Mesenchymal stem cell (in vitro differentiated cells and primary cell): ENCODE results near the gene CAMTA1.
A peak's percentile ranks its signal among the peaks of the same experiment; 100 is the strongest.

Source experiments
- DNase-seq: peaks from one replicate; pipeline ENCODE4 v3.0.0-alpha.2; 2013
- H2AFZ ChIP-seq: one replicate; pipeline ENCODE4 v1.6.1; 2013; ENCODE audit warnings: low read depth, mild to moderate bottlenecking, control low read depth, inconsistent platforms, low read length, moderate library complexity
- H2AK5ac ChIP-seq: 2 replicates; pipeline ENCODE4 v1.6.1; 2013; ENCODE audit warnings: low read length, moderate library complexity, mild to moderate bottlenecking, inconsistent platforms; ENCODE audit not compliant: severe bottlenecking
- H2BK120ac ChIP-seq: one replicate; pipeline ENCODE4 v1.6.1; 2013; ENCODE audit warnings: low read depth, mild to moderate bottlenecking, inconsistent platforms, low read length, moderate library complexity
- H2BK12ac ChIP-seq, 2 experiments: one replicate each; pipeline ENCODE4 v1.6.1; 2013; ENCODE audit warnings: inconsistent platforms in 2 of 2, low read length in 2 of 2, mild to moderate bottlenecking in 2 of 2, moderate library complexity in 2 of 2, control low read depth in 1 of 2
- H2BK15ac ChIP-seq: one replicate; pipeline ENCODE4 v1.6.1; 2013; ENCODE audit warnings: mild to moderate bottlenecking, low read depth, inconsistent platforms; ENCODE audit not compliant: poor library complexity, severe bottlenecking
- H2BK5ac ChIP-seq: 2 replicates; pipeline ENCODE4 v1.6.1; 2013; ENCODE audit warnings: low read depth, mild to moderate bottlenecking, low read length, control low read depth, inconsistent platforms; ENCODE audit not compliant: poor library complexity, severe bottlenecking
- H3K14ac ChIP-seq, 2 experiments: one replicate each; pipeline ENCODE4 v1.6.1; 2013; ENCODE audit warnings: inconsistent platforms in 2 of 2, low read length in 2 of 2, control low read depth in 1 of 2, mild to moderate bottlenecking in 1 of 2, moderate library complexity in 1 of 2
- H3K18ac ChIP-seq, 2 experiments: one replicate each; pipeline ENCODE4 v1.6.1; 2013; ENCODE audit warnings: inconsistent platforms in 2 of 2, low read length in 2 of 2, control low read depth in 1 of 2, low read depth in 1 of 2, mild to moderate bottlenecking in 1 of 2
- H3K23ac ChIP-seq, 2 experiments: one replicate each; pipeline ENCODE4 v1.6.1; 2013; ENCODE audit warnings: inconsistent platforms in 2 of 2, low read length in 2 of 2, mild to moderate bottlenecking in 2 of 2, moderate library complexity in 2 of 2, control low read depth in 1 of 2
- H3K27ac ChIP-seq: 2 replicates; pipeline ENCODE4 v1.5.1; 2013; ENCODE audit warnings: mild to moderate bottlenecking, moderate library complexity, low read length, control low read depth, inconsistent platforms; ENCODE audit not compliant: poor library complexity, severe bottlenecking
- H3K27me3 ChIP-seq, 2 experiments: 2 replicates each; pipeline versions ENCODE4 v1.6.1 to v1.7.0; 2013; ENCODE audit warnings: low read length in 2 of 2, mild to moderate bottlenecking in 2 of 2, moderate library complexity in 2 of 2, control low read depth in 1 of 2, inconsistent platforms in 1 of 2; ENCODE audit not compliant: control insufficient read depth in 1 of 2, insufficient read depth in 1 of 2
- H3K36me3 ChIP-seq, 2 experiments: 2 replicates each; pipeline versions ENCODE4 v1.6.1 to v1.7.0; 2013; ENCODE audit warnings: low read length in 2 of 2, control low read depth in 1 of 2, inconsistent platforms in 1 of 2, low read depth in 1 of 2, mild to moderate bottlenecking in 1 of 2; ENCODE audit not compliant: insufficient read depth in 2 of 2, control insufficient read depth in 1 of 2
- H3K4ac ChIP-seq, 2 experiments: one replicate each; pipeline ENCODE4 v1.6.1; 2013; ENCODE audit warnings: inconsistent platforms in 2 of 2, low read length in 2 of 2, mild to moderate bottlenecking in 2 of 2, moderate library complexity in 2 of 2, control low read depth in 1 of 2, low read depth in 1 of 2
- H3K4me1 ChIP-seq: 2 replicates; pipeline ENCODE4 v1.6.1; 2013; ENCODE audit warnings: low read depth, low read length, control low read depth; ENCODE audit not compliant: control insufficient read depth, insufficient read depth
- H3K4me2 ChIP-seq: 2 replicates; pipeline ENCODE4 v1.6.1; 2013; ENCODE audit warnings: low read length, mild to moderate bottlenecking, inconsistent platforms; ENCODE audit not compliant: poor library complexity, severe bottlenecking
- H3K4me3 ChIP-seq, 2 experiments: 2 replicates each; pipeline versions ENCODE4 v1.5.1 to v1.7.0; 2013; ENCODE audit warnings: low read length in 2 of 2, mild to moderate bottlenecking in 2 of 2, control low read depth in 1 of 2, low read depth in 1 of 2; ENCODE audit not compliant: insufficient read depth in 1 of 2
- H3K79me1 ChIP-seq: replicated peaks from 2 replicates; pipeline ENCODE4 v1.6.1; 2013; ENCODE audit warnings: mild to moderate bottlenecking, control low read depth, low read length, inconsistent platforms; ENCODE audit not compliant: poor library complexity, severe bottlenecking
- H3K9ac ChIP-seq: 2 replicates; pipeline ENCODE4 v1.7.0; 2013; ENCODE audit warnings: mild to moderate bottlenecking, low read length, moderate library complexity
- H3K9me3 ChIP-seq: 2 replicates; pipeline ENCODE4 v1.7.0; 2013; ENCODE audit warnings: mild to moderate bottlenecking, low read length; ENCODE audit not compliant: control insufficient read depth
- H4K8ac ChIP-seq: one replicate; pipeline ENCODE4 v1.6.1; 2013; ENCODE audit warnings: inconsistent platforms, mild to moderate bottlenecking, low read length, moderate library complexity
- H4K91ac ChIP-seq: one replicate; pipeline ENCODE4 v1.6.1; 2013; ENCODE audit warnings: mild to moderate bottlenecking, low read length, inconsistent platforms
- WGBS: methylation state at CpG from one replicate; pipeline ENCODE4 v1.1.7; 2013; ENCODE audit warnings: mixed read lengths; 5-methylcytosine and 5-hydroxymethylcytosine counted together

Gene CAMTA1

DNA sequence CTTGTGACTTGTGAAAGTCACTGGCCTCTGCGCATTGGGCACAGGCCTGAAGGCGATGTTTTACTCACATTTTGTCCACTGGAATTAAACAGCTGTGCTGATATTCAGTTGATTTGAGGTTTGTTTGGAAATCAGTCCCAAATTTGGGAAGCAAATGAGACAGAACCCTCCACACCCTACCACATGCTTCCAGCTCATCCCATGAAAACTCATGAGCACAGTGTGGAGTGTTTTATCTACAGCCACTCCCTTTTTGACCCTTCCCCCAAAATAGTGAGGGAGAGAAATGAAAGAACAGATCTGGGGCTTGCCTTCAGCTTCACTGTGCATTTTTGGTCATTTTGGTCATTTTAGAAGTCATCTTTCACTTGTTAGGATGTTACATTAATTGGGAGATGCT, 101.3 kb downstream of the CAMTA1 start:
- no peak for DNase-seq
- Histone ChIP-seq H3K27me3 (no peaks in the 10 kb centered on the region), H4K91ac (no peak overlapping the region), H2BK5ac (no peak overlapping the region), H4K8ac (no peak overlapping the region), H3K27ac (no peak overlapping the region), H3K18ac (no peak overlapping the region), H3K9me3 (no peaks in the 10 kb centered on the region), H2AK5ac (no peak overlapping the region), H3K36me3 (peaks cover 0 to 3% of the 10 kb centered on the region in 2 experiments), H2BK12ac (no peak overlapping the region), H2BK15ac (no peak overlapping the region), H3K9ac (no peak overlapping the region), H3K4me2 (no peak overlapping the region), H3K79me1 (peaks cover 28% of the 10 kb centered on the region), H2AFZ (no peak overlapping the region), H3K4ac (no peak overlapping the region), H3K23ac (no peak overlapping the region), H2BK120ac (no peak overlapping the region), H3K4me1 (peaks cover 15% of the 10 kb centered on the region), H3K14ac (no peak overlapping the region), H3K4me3 (no peak overlapping the region)
- WGBS, result 92% methylated on average over 2 of the region's 2 CpGs

DNA sequence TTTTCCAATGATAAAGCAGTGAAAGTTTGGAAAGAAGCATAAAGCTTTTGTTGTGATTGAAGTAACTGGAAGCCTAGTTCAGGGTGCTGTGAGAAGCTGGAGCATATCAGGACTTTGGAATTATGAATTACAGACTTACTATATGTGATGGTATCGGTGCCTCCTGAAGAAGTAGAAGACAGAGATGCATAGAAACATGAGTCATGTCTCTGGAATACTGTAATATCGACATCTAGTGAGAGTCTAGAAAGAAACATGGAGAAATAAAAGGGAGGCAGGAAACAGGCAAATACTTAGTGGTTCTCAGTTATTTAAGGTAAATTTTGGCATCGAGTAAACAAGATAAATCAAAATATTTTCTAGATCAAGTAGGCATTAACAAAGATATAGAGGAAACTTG, 103.0 kb downstream of the CAMTA1 start:
- H3K4ac ChIP-seq, result no peak overlapping the region
- no peak overlapping the region for H2BK5ac ChIP-seq
- H4K91ac ChIP-seq, result no peak overlapping the region
- peaks cover 20% of the 10 kb centered on the region for H3K79me1 ChIP-seq
- H3K27me3 ChIP-seq, result no peaks in the 10 kb centered on the region
- H2AFZ ChIP-seq, result no peak overlapping the region
- no peak overlapping the region for H3K4me2 ChIP-seq
- no peak overlapping the region for H3K23ac ChIP-seq
- no peak overlapping the region for H2BK12ac ChIP-seq
- no peak overlapping the region for H2BK15ac ChIP-seq
- WGBS, result 30% methylated on average over 2 of the region's 3 CpGs
- no peak overlapping the region for H2AK5ac ChIP-seq
- no peak overlapping the region for H2BK120ac ChIP-seq
- H3K27ac ChIP-seq, result no peak overlapping the region
- no peak overlapping the region for H3K9ac ChIP-seq
- no peak for DNase-seq
- no peak overlapping the region for H3K4me3 ChIP-seq
- no peak overlapping the region for H4K8ac ChIP-seq
- H3K36me3 ChIP-seq, result peaks cover 0 to 3% of the 10 kb centered on the region in 2 experiments
- no peak overlapping the region for H3K14ac ChIP-seq
- H3K4me1 ChIP-seq, result peaks cover 14% of the 10 kb centered on the region
- H3K9me3 ChIP-seq, result no peaks in the 10 kb centered on the region
- H3K18ac ChIP-seq, result no peak overlapping the region

DNA sequence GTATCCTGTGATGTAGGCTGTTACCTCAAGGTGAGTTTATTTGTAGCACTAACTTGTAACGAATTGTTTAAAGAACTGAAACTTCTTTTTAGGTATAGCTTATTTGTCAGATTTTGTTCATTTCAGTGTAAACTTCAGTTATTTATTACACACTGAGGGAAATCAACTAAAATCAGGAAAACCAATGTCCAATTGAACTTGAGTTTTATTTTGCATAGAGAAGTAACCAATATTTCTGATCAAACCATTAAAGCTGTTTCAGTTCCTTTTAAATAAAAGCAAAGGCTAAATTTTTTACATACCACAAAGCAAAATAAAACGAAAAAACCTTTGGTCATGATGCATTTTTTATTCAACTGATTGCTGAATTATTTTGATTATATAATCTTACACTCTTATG, 103.6 kb downstream of the CAMTA1 start:
- H2BK15ac ChIP-seq, result no peak overlapping the region
- H3K4me2 ChIP-seq, result no peak overlapping the region
- peaks cover 20% of the 10 kb centered on the region for H3K79me1 ChIP-seq
- no peak overlapping the region for H4K91ac ChIP-seq
- H3K4me3 ChIP-seq, result no peak overlapping the region
- H2BK12ac ChIP-seq, result no peak overlapping the region
- no peak overlapping the region for H3K18ac ChIP-seq
- H3K36me3 ChIP-seq, result peaks cover 0 to 3% of the 10 kb centered on the region in 2 experiments
- H2BK120ac ChIP-seq, result no peak overlapping the region
- no peak overlapping the region for H3K14ac ChIP-seq
- no peak overlapping the region for H3K9ac ChIP-seq
- no peak overlapping the region for H2AFZ ChIP-seq
- DNase-seq, result no peak
- H2BK5ac ChIP-seq, result no peak overlapping the region
- peaks cover 12% of the 10 kb centered on the region for H3K4me1 ChIP-seq
- no peak overlapping the region for H3K23ac ChIP-seq
- no peak overlapping the region for H3K4ac ChIP-seq
- no peak overlapping the region for H4K8ac ChIP-seq
- no peak overlapping the region for H2AK5ac ChIP-seq
- WGBS, result 100% methylated on average over 1 of the region's 2 CpGs
- no peaks in the 10 kb centered on the region for H3K9me3 ChIP-seq
- no peaks in the 10 kb centered on the region for H3K27me3 ChIP-seq
- H3K27ac ChIP-seq, result no peak overlapping the region

DNA sequence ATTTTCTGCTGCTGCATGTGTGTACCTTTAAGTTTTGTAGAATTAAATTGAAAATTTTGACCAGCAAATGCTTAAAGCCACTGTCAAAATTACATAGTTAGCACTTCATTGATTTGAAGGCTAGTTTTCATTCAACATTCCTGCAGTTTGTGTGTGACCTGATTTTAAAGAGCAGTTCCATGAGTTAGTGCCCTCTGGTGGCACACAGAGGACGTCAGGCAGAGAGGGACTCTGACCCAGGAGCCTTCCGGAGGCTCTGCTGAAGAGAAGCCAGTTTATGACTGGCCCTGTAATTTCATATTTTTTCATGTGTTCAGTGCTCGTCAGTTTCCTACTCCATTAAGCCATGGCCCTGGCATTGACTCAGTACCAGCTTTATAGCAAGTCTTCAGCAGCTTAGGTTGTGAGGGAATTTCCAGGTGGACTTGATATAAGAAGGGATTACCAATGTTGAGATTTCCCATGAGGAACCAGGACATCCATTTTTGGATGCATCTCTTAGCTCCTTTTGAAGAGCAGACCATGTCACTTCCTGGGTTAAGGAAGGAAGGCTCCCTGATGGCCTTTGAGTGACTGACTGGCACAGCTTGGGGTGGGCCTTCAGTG, 104.7 kb downstream of the CAMTA1 start:
- WGBS, result 19% methylated on average over 2 of the region's 3 CpGs
- Histone ChIP-seq H2BK12ac (no peak overlapping the region), H3K9ac (no peak overlapping the region), H2BK5ac (no peak overlapping the region), H3K27ac (no peak overlapping the region), H2AK5ac (no peak overlapping the region), H3K36me3 (peaks cover 0 to 3% of the 10 kb centered on the region in 2 experiments), H3K4ac (no peak overlapping the region), H2AFZ (no peak overlapping the region), H3K23ac (no peak overlapping the region), H4K91ac (no peak overlapping the region), H3K4me2 (no peak overlapping the region), H3K4me1 (peaks cover 9% of the 10 kb centered on the region), H2BK15ac (no peak overlapping the region), H2BK120ac (peak overlapping the region; percentile 35), H4K8ac (peak overlapping the region; percentile 50), H3K18ac (no peak overlapping the region), H3K14ac (no peak overlapping the region), H3K9me3 (no peaks in the 10 kb centered on the region), H3K4me3 (no peak overlapping the region), H3K79me1 (peaks cover 23% of the 10 kb centered on the region), H3K27me3 (no peaks in the 10 kb centered on the region)
- DNase-seq, result peak; percentile 65
